ENCODE data around the gene MYPN. TPM values are rescaled to one million over a fixed set of nuclear protein-coding genes. Genes with fewer than 3 reads are reported as not detected.

The MYPN gene
- total RNA-seq, 1 experiment from 2014 or later, result not detected

DNA sequence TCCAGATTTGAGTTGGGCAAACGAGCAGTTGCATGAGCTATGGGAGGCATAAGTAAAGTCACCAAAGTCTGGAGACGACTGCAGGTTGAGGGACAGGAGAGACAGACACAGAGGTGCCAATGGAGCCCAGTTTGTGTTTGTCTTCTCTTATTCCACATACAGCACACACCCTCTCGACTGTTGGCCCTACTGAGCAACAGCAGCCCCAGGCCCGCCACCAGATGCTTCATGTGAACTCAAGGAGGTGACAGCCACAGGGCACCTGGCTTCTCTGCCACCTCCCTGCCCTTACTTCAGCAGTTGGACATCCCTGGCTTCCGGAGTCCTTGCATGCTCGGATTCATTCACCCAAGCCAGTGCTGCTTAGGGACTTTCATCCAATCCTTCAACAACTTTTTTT, 129.1 kb downstream of the MYPN start:
- H3K9me3 Mint-ChIP-seq, result no peaks in the 10 kb centered on the region
- no peak overlapping the region; a peak in 1 of 7 replicates for H3K27ac Mint-ChIP-seq
- H3T11ph ChIP-seq (ENCODE audit: low read length), result no peak overlapping the region

More for the DNA sequence above, 129.1 kb downstream of the MYPN start:
- no peak overlapping the region for H3K14ac ChIP-seq (ENCODE audit: insufficient read depth, low read length)
- no peak overlapping the region for H2AFZ ChIP-seq (ENCODE audit: low read length)
- no peak overlapping the region for H2AK5ac ChIP-seq (ENCODE audit: insufficient read length, low read length)
- Mint-ChIP-seq H3K4me1 (no peaks in the 10 kb centered on the region), H3K36me3 (ENCODE audit: insufficient read depth in 1 of 3, low read depth in 3 of 3) (no peaks in the 10 kb centered on the region), H3K4me3 (no peak overlapping the region), H3K27me3 (ENCODE audit: low read depth) (peaks cover 9% of the 10 kb centered on the region)
- no peak overlapping the region for H2BK120ac ChIP-seq (ENCODE audit: low read depth, low read length, poor library complexity, severe bottlenecking)
- DNase-seq, result no peak
- H3K9me3 ChIP-seq (ENCODE audit: control insufficient read depth, low read depth, low read length), result no peaks in the 10 kb centered on the region
- H2BK12ac ChIP-seq (ENCODE audit: insufficient read length, low read depth, low read length), result no peak overlapping the region
- H3K23me2 ChIP-seq (ENCODE audit: insufficient read length, low read depth, low read length, poor library complexity, severe bottlenecking), result no peaks in the 10 kb centered on the region
- H2BK20ac ChIP-seq (ENCODE audit: low read depth, low read length, poor library complexity, severe bottlenecking), result no peak overlapping the region
- no peaks in the 10 kb centered on the region for H4K20me1 ChIP-seq (ENCODE audit: control insufficient read depth, insufficient read depth, insufficient read length)
- no peak overlapping the region for H4K5ac ChIP-seq (ENCODE audit: insufficient read length, low read depth, low read length)
- H2BK5ac ChIP-seq (ENCODE audit: insufficient read length, low read length), result no peak overlapping the region
- H3K4ac ChIP-seq (ENCODE audit: low read depth, low read length), result no peak overlapping the region
- H4K91ac ChIP-seq (ENCODE audit: insufficient read length, low read depth, low read length), result no peak overlapping the region
- H3K4me2 ChIP-seq (ENCODE audit: insufficient read depth, insufficient read length, low read length), result no peak overlapping the region
- H3K79me2 ChIP-seq (ENCODE audit: insufficient read depth, low read length), result no peaks in the 10 kb centered on the region
- H3K56ac ChIP-seq (ENCODE audit: insufficient read length, low read depth, low read length), result no peak overlapping the region
- no peak overlapping the region for H2BK15ac ChIP-seq (ENCODE audit: low read depth, low read length)
- H3K27ac ChIP-seq (ENCODE audit: insufficient read length, low read depth, low read length), result no peak overlapping the region
- H3K79me1 ChIP-seq (ENCODE audit: insufficient read depth, low read depth, low read length, poor library complexity, severe bottlenecking), result no peaks in the 10 kb centered on the region
- H3K9ac ChIP-seq (ENCODE audit: extremely low read depth, insufficient read length, low read length), result no peak overlapping the region
- H3K27me3 ChIP-seq (ENCODE audit: insufficient read depth, low read length), result no peaks in the 10 kb centered on the region
- H4K8ac ChIP-seq (replicated peaks; ENCODE audit: insufficient read length, low read depth, low read length), result no peak overlapping the region
- H3K23ac ChIP-seq (ENCODE audit: insufficient read length, low read depth, low read length), result no peak overlapping the region
- no peak overlapping the region for H3K18ac ChIP-seq (ENCODE audit: insufficient read length, low read depth, low read length)
- TF ChIP-seq, protein P1, sequence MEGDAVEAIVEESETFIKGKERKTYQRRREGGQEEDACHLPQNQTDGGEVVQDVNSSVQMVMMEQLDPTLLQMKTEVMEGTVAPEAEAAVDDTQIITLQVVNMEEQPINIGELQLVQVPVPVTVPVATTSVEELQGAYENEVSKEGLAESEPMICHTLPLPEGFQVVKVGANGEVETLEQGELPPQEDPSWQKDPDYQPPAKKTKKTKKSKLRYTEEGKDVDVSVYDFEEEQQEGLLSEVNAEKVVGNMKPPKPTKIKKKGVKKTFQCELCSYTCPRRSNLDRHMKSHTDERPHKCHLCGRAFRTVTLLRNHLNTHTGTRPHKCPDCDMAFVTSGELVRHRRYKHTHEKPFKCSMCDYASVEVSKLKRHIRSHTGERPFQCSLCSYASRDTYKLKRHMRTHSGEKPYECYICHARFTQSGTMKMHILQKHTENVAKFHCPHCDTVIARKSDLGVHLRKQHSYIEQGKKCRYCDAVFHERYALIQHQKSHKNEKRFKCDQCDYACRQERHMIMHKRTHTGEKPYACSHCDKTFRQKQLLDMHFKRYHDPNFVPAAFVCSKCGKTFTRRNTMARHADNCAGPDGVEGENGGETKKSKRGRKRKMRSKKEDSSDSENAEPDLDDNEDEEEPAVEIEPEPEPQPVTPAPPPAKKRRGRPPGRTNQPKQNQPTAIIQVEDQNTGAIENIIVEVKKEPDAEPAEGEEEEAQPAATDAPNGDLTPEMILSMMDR (conservative IDR thresholded peaks at IDR 0.05), result no peak
- WGBS (ENCODE audit: extremely low coverage, insufficient read length, low lambda C conversion rate), result no CpG with 5 or more reads among the region's 6 CpGs
- H3K4me1 ChIP-seq (ENCODE audit: insufficient read depth, low read length), result no peaks in the 10 kb centered on the region

Measured in H9 (cell line).